LoVo (cell line): ENCODE results near the gene SPSB3.

ENCODE experiments used
- DNase-seq: peaks from one replicate; pipeline ENCODE4 v3.0.0-alpha.2; 2016; ENCODE audit warnings: low spot score

SPSB3 gene

GRCh38 chr16:1782408-1783264, at the start of gene SPSB3, which contains the start of gene NUBP2:
TSS of gene SPSB3 (minus strand) at chr16:1782571. CDS start at chr16:1781483, 1,088 bp downstream.
TSS of gene NUBP2 (plus strand) at chr16:1782960. CDS start at chr16:1783021, 61 bp downstream.
- peak; percentile 100 for DNase-seq

GRCh38 chr16:1831186-1832075, 49.1 kb upstream of the SPSB3 start:
- no peak for DNase-seq

DNA sequence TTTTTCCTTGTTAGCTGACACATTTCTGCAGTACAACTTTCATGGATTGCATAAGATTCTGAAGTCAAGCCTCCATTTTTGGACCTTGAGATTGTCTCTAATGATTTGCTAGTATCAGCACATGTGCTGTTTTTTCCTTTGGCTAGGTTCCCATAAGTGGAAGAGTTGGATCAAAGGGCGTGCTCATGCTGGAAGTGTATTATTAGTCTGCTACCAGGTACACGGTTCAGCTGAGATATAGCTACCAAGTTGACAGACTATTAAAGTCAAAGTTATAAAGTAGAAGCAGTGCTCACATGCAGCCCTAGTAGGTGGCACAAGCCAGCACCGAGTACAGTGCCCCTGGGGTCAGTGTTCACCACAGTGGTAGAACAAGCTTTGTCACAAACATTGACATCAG, 47.8 kb upstream of the SPSB3 start:
- DNase-seq, result no peak

GRCh38 chr16:1828645-1829410, 46.5 kb upstream of the SPSB3 start:
- peak; percentile 40 for DNase-seq

DNA sequence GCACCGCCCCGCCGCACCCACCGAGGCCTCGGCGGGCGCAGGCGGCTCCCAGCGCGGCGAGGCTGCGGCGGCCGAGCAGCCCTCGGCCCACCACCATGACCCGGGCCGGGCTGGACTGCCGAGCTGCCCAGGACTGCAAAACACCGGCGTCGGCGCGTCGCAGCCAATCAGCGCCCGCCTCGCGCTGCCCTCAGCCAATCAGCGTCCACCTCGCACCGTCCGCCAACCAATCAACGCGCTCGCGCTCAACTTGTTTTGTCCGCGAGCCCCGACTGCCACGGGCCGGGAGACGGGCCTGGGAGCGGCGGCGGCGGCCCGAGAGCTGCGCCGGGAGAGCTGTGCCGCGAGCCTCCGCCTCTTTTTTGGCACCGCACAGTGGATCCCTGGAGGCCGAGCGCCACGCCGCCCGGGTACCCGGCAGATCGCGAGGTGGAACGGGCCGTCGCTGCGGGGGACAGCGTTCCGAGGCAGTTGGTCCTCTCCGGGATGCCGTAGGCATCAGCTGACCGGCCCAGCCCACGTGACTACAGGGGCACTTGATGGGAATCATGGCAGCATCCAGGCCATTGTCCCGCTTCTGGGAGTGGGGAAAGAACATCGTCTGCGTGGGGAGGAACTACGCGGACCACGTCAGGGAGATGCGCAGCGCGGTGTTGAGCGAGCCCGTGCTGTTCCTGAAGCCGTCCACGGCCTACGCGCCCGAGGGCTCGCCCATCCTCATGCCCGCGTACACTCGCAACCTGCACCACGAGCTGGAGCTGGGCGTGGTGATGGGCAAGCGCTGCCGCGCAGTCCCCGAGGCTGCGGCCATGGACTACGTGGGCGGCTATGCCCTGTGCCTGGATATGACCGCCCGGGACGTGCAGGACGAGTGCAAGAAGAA, 44.6 kb upstream of the SPSB3 start, which contains the start of the genes FAHD1 and HAGH:
Gene FAHD1 (plus strand): TSS at position 516 of the 883 bp plus-strand sequence. CDS start 33 bp downstream, at position 549.
Gene HAGH (minus strand): TSS at position 135 of the 883 bp plus-strand sequence. CDS start 38 bp downstream, at position 97.
- DNase-seq, result peak; percentile 96

DNA sequence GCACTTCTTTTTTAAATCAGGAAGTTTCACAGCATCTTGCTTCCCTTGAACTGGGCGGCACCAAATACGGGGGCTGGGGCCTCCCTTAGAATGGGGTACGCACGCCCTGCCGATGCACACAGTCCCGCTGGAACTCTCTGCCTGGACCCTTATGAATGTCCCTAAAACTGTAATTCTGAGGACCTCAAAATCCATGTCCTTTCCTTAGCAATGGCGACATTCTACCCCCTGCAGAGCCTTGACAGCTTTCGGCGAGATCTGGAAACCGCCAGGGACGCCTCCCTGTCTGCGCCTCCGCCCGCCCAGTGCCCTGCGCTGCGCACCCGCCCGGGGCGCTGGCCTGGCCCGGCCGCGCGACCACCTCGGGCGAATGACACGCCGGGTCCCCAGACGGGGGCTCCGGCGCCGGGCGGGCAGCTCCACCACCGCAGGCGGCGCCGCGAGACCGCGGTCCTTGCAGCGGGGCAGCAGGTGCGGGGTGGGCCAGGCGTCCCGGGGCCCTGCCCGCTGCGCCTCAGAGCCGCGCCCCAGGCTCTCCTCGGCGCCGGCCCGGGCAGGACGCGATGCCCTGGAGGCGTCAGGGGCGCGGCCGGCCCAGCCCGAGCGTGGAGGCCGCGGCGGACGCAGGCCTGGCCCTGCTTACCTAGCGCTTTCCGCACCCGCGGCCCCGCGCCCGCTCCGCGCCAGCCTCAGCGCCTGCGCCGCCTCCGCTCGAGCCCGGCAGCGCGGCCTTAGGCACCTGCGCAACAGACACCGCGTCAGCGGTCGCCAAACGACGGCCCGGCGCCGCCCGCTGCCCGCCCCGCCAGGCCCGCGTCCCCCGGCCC, 43.7 kb upstream of the SPSB3 start:
- peak; percentile 72 for DNase-seq

- DNase-seq, result no peak
Measured at GRCh38 chr16:1825381-1825863, 43.1 kb upstream of the SPSB3 start.

DNA sequence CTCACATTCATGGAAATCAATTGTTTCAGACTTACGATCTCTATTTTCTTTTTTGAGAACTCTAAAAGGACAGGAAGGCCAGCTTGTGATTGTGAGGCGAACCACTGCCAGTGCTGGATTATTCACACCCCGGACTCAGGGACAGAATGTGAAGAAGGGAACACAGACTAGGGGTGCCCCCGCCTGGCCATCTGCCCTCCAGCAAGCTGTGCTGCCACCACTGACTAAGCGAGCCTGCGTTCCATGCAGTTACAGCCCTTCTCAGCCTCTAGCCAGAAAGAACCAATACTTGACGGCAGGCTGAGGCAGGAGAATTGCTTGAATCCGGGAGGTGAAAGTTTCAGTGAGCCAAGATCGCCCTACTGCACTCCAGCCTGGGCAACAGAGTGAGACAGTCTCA, 41.5 kb upstream of the SPSB3 start:
- no peak for DNase-seq

- no peak for DNase-seq
Measured at GRCh38 chr16:1822801-1823200, 40.4 kb upstream of the SPSB3 start.

- DNase-seq, result no peak
Measured at GRCh38 chr16:1821861-1822611, 39.7 kb upstream of the SPSB3 start.

DNA sequence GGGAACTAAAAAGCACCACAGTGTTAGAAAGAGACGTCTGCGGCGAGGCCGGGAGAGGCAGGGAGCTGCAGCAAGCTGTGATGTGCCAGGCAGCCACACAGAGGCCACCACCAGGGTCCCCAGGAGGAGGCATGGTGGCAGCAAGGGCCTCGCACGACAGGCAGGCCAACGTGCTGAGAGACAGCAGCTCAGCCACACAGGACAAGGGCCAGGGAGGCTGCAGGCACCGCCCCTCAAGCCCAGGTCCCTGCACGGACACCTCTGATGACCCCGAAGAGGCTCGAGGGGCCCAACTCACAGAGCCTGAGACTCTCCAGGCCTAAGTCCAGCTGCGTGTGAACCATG, 38.5 kb upstream of the SPSB3 start:
- DNase-seq, result no peak

- no peak for DNase-seq
Measured at GRCh38 chr16:1820096-1820945, 38.0 kb upstream of the SPSB3 start.

- no peak for DNase-seq
Measured at GRCh38 chr16:1819611-1820010, 37.2 kb upstream of the SPSB3 start.

DNA sequence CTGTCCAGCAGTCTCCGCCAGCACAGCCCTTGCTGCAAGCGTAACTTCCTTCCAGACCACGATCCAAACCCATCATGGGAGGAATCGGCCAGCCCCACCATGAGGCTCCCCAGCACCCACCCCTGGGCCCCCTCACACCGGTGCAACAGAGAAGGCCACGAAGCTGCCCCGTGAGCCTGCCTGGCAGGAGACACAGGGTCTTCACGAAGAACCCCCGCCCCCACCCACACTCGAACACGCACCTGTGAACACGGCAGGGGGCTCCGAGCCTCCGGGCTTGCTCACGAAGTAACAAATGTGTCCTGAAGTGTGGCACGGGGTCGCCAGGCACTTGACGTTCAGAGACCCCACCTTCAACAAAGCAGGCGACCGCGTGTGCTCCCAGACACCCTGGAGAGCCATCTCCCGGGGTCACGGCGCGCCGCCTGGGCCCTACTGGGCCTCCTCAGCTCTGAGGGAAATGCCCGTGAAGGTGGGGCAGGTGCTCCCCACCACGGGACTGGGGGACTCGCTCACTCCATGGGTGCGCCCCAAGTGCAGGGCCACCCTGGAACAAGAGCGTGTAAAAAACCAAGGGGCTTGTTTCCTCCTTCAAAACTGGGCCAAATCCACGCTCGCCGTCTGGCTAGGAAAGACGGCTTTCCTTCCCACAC, 36.6 kb upstream of the SPSB3 start:
- DNase-seq, result no peak

DNA sequence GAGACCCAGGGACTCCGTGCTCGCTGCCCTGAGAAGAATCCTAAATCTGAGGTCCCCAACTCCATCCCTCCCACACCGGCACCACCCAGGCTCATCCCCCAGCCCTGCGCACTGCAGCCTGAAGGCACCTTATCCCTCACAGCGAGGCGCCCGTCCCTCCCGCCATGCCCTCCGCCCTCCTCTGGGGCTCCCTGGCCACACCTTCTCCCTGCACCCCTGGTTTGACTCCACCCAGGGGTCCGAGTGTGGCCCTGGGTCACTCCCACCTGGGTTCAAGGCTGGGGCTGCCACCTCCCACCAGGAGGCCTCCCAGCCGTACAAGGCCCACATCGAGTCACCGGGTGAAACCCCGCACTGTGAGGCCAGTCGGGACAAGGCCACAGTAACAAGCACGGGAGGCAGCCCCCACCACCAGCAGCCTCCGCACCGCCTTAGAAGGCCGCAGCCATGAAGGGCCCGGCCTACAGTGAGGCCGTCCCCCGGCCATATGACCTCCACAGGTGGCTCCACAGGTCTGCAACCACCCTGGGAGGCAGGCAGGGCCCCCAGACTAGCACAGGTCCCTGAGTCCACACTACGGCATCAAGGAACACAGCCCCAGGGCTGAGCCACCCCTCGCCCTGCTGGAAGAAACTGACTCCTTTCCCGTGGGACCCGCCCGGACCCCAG, 36.0 kb upstream of the SPSB3 start:
- no peak for DNase-seq

DNA sequence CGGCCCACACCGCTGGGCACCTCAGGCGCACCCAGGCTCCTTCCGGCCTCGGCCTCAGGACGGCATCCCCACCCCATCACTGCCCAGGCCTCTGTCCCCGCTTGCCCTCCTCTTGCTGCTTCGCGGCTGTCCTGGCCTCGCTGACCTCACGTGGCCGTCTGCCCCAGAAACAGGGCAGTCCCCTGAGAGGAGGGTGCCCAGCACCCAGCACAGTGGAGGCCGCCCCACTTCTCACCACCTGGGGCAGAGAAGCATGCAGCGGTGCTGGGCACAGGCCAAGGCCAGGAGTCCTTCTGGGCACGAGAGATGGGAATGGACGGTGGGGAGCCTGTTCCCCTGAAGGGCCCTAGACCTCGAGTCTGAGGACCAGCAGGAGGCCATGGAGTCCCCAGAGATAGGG, 35.3 kb upstream of the SPSB3 start:
- no peak for DNase-seq

DNA sequence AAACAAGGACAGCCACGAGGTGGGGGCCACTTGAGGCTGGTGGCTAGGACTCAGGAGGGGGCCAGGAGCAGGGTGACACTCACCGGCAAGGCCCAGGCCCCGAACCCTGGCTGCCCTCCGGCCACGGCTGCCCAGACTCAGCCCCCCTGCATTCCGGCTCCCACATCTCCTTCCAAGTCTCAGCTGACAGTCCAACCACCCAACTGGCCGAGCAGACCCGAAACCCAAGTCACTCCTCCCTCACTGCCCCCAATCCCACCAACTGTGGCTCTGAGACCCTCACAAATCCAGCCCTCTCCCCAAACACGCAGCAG, 34.9 kb upstream of the SPSB3 start:
- DNase-seq, result no peak
